Liver (tissue), 3 donors: ENCODE results near the gene PIP4K2A.

Experiments used
- ATF3 ChIP-seq: IDR thresholded peaks from 2 replicates; pipeline ENCODE4 v1.6.1; 2016; ENCODE audit warnings: antibody characterized with exemption
- CTCF ChIP-seq: fragments of 150-350 bp; IDR thresholded peaks from 2 replicates; pipeline ENCODE4 v1.5.1; 2017; ENCODE audit warnings: improper control_type of control experiment, low read depth, low read length; ENCODE audit not compliant: missing input control
- FOXA2 ChIP-seq: IDR thresholded peaks from 2 replicates; pipeline ENCODE4 v1.6.1; 2016; ENCODE audit warnings: antibody characterized with exemption
- GABPA ChIP-seq, 2 donors: IDR thresholded peaks in 1 of 2; conservative IDR thresholded peaks in 1 of 2; 2 replicates each; pipeline ENCODE4 v1.6.1; 2016; ENCODE audit warnings: antibody characterized with exemption in 2 of 2, mild to moderate bottlenecking in 1 of 2, moderate library complexity in 1 of 2
- JUND ChIP-seq, 2 donors: IDR thresholded peaks; 2 replicates each; pipeline ENCODE4 v1.6.1; 2016; ENCODE audit warnings: antibody characterized with exemption in 2 of 2
- MAX ChIP-seq: IDR thresholded peaks from 2 replicates; pipeline ENCODE4 v1.6.1; 2016; ENCODE audit warnings: antibody characterized with exemption
- RAD21 ChIP-seq, 2 donors: IDR thresholded peaks; 2 replicates each; pipeline ENCODE4 v1.6.1; 2016; ENCODE audit warnings: antibody characterized with exemption in 2 of 2, mild to moderate bottlenecking in 2 of 2
- TAF1 ChIP-seq: conservative IDR thresholded peaks from 2 replicates; pipeline ENCODE4 v1.6.1; 2016; ENCODE audit warnings: antibody characterized with exemption, mild to moderate bottlenecking
- donor health status: healthy.
- donor health status: healthy.

GRCh38 chr10:22625516-22626290, 88.7 kb downstream of the PIP4K2A start:
- no peak for TF ChIP-seq ATF3
- TF ChIP-seq CTCF: no peak
- no peak for TF ChIP-seq GABPA (IDR thresholded peaks at IDR 0.05 in 1 of 2, conservative IDR thresholded peaks at IDR 0.05 in 1 of 2)
- TF ChIP-seq MAX: no peak
- no peak for TF ChIP-seq TAF1
- TF ChIP-seq RAD21 (IDR thresholded peaks at IDR 0.05): no peak
- no peak for TF ChIP-seq FOXA2
- TF ChIP-seq JUND (IDR thresholded peaks at IDR 0.05): no peak
